Measurements from ENCODE around the gene CHKB. TPM values are rescaled to one million over a fixed set of nuclear protein-coding genes. Genes with fewer than 3 reads are reported as not detected.

CHKB gene
- total RNA-seq, 1 experiment from 2014 or later = 55.1 TPM

DNA sequence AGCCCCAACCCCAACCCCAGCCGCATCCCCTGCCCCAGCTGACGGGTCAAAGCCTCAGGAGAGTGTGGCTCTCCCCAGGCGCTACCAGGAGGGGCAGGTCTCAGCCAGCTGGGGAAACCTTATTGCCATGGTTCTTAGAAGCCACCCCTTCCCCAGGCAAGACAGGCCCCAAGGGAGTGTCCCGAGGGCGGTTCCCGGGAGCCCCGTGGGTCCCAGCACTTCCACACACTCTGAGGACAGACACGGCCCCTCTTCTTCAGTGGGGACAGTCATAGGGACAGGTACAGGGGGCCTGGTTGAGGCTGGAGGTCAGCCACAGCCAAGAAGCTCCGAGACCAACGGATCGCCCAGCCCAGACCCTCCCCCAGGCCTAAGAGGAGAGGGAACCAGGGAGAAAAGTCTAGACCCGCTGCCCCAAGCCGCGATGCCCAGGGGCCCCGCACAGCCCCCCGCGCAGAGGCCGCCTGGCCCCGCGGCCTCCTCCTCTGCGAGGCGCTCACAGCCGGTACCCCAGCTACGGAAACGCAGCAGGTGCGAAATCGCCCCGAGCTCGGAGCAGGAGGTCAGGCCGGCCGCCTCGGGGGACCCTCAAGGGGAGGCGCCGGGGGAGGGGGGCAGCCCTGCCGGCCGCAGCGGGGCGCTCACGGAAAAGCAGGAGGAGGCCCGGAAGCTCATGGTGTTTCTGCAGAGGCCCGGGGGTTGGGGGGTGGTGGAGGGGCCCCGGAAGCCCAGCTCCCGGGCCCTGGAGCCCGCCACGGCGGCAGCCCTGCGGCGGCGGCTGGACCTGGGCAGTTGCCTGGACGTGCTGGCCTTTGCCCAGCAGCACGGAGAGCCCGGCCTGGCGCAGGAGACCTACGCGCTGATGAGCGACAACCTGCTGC is 34.4 kb downstream of the CHKB start:
- no peak overlapping the region for H2AFZ ChIP-seq (ENCODE audit: low read depth, low read length, poor library complexity, severe bottlenecking)
- no peak overlapping the region for H3K27ac ChIP-seq (ENCODE audit: low read depth, low read length)
- ATAC-seq = no peak
- no peak overlapping the region for H3K9ac ChIP-seq (ENCODE audit: low read length)
- no peak overlapping the region for H3K4me2 ChIP-seq (ENCODE audit: low read length)
- RAD21 ChIA-PET (ENCODE audit: low non-redundant PET in 1 of 2, low total read pairs in 2 of 2, uncharacterized antibody in 2 of 2, unreplicated experiment in 2 of 2) = no interaction called here
- DNase-seq (ENCODE audit: low read depth, low spot score) = no peak
- POLR2A ChIA-PET = no interaction called here
- H3K27me3 ChIP-seq (ENCODE audit: insufficient read depth, low read length) = no peaks in the 10 kb centered on the region
- H3K9me3 ChIP-seq (ENCODE audit: control insufficient read depth in 1 of 2, insufficient read depth in 1 of 2, low read depth in 1 of 2, low read length in 2 of 2) = no peaks in the 10 kb centered on the region
- H4K20me1 ChIP-seq (ENCODE audit: insufficient read depth) = no peaks in the 10 kb centered on the region
- H3K36me3 ChIP-seq (ENCODE audit: control insufficient read depth in 1 of 2, insufficient read depth in 2 of 2, low read length in 2 of 2) = no peaks in the 10 kb centered on the region
- H3K4me1 ChIP-seq (ENCODE audit: control insufficient read depth in 1 of 2, insufficient read depth in 2 of 2, low read length in 2 of 2) = peaks cover 10 to 17% of the 10 kb centered on the region in 2 experiments; a peak in 3 of 4 replicates
- no TSS peak for BruUV-seq (replicated peaks)
- H3K9me2 ChIP-seq (ENCODE audit: insufficient read depth) = no peaks in the 10 kb centered on the region
- no peaks in the 10 kb centered on the region for H3K79me2 ChIP-seq (ENCODE audit: insufficient read depth, low read length)
- intact Hi-C loops (cut with micrococcal nuclease) = no loop called here
- no peak overlapping the region for H3K4me3 ChIP-seq (replicated peaks in 1 of 2; ENCODE audit: low read depth in 1 of 2, low read length in 2 of 2)
- CTCF ChIA-PET = interaction anchor here (1.6 kb wide), 1 partner anchor 23 kb away, joined by 5 read pairs; the partner anchor contains the start of gene SCO2
- TF ChIP-seq SP1 (IDR thresholded peaks at IDR 0.05; ENCODE audit: low read depth) (no peak), ELF1 (IDR thresholded peaks at IDR 0.05; ENCODE audit: borderline replicate concordance, low read depth) (no peak), CBX3 (IDR thresholded peaks at IDR 0.05; ENCODE audit: low read depth) (no peak), ZNF274 (IDR thresholded peaks at IDR 0.05; ENCODE audit: low read depth, low read length) (no peak), FOSL1 (IDR thresholded peaks at IDR 0.05; ENCODE audit: low read depth) (no peak), EGR1 (IDR thresholded peaks at IDR 0.05; ENCODE audit: low read depth) (no peak), POLR2AphosphoS5 (IDR thresholded peaks at IDR 0.05; ENCODE audit: low read depth, low read length) (no peak), YY1 (IDR thresholded peaks at IDR 0.05; ENCODE audit: extremely low read depth, insufficient replicate concordance, low read depth, low read length) (no peak), RAD21 (IDR thresholded peaks at IDR 0.05; ENCODE audit: low read depth) (no peak), TCF7L2 (IDR thresholded peaks at IDR 0.05; ENCODE audit: borderline replicate concordance, extremely low read depth, insufficient read depth, insufficient read length) (no peak), SRF (IDR thresholded peaks at IDR 0.05; ENCODE audit: low read depth) (no peak), CEBPB (IDR thresholded peaks at IDR 0.05; ENCODE audit: low read depth) (no peak)
- TF ChIP-seq, protein P1, sequence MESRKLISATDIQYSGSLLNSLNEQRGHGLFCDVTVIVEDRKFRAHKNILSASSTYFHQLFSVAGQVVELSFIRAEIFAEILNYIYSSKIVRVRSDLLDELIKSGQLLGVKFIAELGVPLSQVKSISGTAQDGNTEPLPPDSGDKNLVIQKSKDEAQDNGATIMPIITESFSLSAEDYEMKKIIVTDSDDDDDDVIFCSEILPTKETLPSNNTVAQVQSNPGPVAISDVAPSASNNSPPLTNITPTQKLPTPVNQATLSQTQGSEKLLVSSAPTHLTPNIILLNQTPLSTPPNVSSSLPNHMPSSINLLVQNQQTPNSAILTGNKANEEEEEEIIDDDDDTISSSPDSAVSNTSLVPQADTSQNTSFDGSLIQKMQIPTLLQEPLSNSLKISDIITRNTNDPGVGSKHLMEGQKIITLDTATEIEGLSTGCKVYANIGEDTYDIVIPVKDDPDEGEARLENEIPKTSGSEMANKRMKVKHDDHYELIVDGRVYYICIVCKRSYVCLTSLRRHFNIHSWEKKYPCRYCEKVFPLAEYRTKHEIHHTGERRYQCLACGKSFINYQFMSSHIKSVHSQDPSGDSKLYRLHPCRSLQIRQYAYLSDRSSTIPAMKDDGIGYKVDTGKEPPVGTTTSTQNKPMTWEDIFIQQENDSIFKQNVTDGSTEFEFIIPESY (IDR thresholded peaks at IDR 0.05; ENCODE audit: extremely low read depth, insufficient replicate concordance, low read length) = no peak
- TF ChIP-seq, protein P2, sequence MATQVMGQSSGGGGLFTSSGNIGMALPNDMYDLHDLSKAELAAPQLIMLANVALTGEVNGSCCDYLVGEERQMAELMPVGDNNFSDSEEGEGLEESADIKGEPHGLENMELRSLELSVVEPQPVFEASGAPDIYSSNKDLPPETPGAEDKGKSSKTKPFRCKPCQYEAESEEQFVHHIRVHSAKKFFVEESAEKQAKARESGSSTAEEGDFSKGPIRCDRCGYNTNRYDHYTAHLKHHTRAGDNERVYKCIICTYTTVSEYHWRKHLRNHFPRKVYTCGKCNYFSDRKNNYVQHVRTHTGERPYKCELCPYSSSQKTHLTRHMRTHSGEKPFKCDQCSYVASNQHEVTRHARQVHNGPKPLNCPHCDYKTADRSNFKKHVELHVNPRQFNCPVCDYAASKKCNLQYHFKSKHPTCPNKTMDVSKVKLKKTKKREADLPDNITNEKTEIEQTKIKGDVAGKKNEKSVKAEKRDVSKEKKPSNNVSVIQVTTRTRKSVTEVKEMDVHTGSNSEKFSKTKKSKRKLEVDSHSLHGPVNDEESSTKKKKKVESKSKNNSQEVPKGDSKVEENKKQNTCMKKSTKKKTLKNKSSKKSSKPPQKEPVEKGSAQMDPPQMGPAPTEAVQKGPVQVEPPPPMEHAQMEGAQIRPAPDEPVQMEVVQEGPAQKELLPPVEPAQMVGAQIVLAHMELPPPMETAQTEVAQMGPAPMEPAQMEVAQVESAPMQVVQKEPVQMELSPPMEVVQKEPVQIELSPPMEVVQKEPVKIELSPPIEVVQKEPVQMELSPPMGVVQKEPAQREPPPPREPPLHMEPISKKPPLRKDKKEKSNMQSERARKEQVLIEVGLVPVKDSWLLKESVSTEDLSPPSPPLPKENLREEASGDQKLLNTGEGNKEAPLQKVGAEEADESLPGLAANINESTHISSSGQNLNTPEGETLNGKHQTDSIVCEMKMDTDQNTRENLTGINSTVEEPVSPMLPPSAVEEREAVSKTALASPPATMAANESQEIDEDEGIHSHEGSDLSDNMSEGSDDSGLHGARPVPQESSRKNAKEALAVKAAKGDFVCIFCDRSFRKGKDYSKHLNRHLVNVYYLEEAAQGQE (IDR thresholded peaks at IDR 0.05; ENCODE audit: low read depth) = no peak
